GM19193 (cell line): Measurements from ENCODE around the gene LCN10.

Experiments used
- POLR2A ChIP-seq: IDR thresholded peaks from 4 replicates; pipeline ENCODE4 v1.6.1; 2011; ENCODE audit not compliant: insufficient read depth, insufficient read length; ENCODE audit errors: extremely low read depth

The LCN10 gene

GRCh38 chr9:136742591-136743391 is at the start of gene LCN10:
Gene LCN10, minus strand, starts transcription at chr9:136742940. Its CDS starts 37 bp downstream, at chr9:136742903.
- no peak for TF ChIP-seq POLR2A

GRCh38 chr9:136791516-136792276 is 49.0 kb upstream of the LCN10 start:
- no peak for TF ChIP-seq POLR2A

GRCh38 chr9:136790640-136791515 is 48.1 kb upstream of the LCN10 start, which contains the start of gene TMEM141:
Gene TMEM141, plus strand, starts transcription at chr9:136791344. Its CDS starts 27 bp downstream, at chr9:136791371.
- peak; percentile 76 for TF ChIP-seq POLR2A

GRCh38 chr9:136789523-136789937 is 46.8 kb upstream of the LCN10 start:
- TF ChIP-seq POLR2A = no peak

GRCh38 chr9:136787690-136788400 is 45.1 kb upstream of the LCN10 start:
- TF ChIP-seq POLR2A = no peak

- TF ChIP-seq POLR2A = no peak
These were observed 43.7 kb upstream of the LCN10 start for GRCh38 chr9:136786451-136786850.

GRCh38 chr9:136784997-136785361 is 42.2 kb upstream of the LCN10 start:
- TF ChIP-seq POLR2A = no peak

- TF ChIP-seq POLR2A = no peak
These were observed 41.7 kb upstream of the LCN10 start for GRCh38 chr9:136784249-136784996.

GRCh38 chr9:136782452-136782851 is 39.7 kb upstream of the LCN10 start:
- no peak for TF ChIP-seq POLR2A

- no peak for TF ChIP-seq POLR2A
These were observed 37.1 kb upstream of the LCN10 start for GRCh38 chr9:136779808-136780207.

GRCh38 chr9:136777359-136777758 is 34.6 kb upstream of the LCN10 start:
- no peak for TF ChIP-seq POLR2A

- TF ChIP-seq POLR2A = no peak
These were observed 34.2 kb upstream of the LCN10 start for GRCh38 chr9:136776947-136777346.

GRCh38 chr9:136775191-136775590 is 32.5 kb upstream of the LCN10 start:
- no peak for TF ChIP-seq POLR2A
